HEK293 (cell line): Measurements from ENCODE around the gene MIEF2.

Source experiments
- CTCF ChIA-PET: fragments of 350-600 bp; formaldehyde crosslinking; extraction: SDS; loops from one replicate; lab custom pipeline; 2021; ENCODE audit warnings: antibody characterized with exemption; lab: Yijun Ruan, JAX
- POLR2A ChIA-PET: fragments of 300-600 bp; formaldehyde crosslinking; extraction: SDS; loops from one replicate; lab custom pipeline; 2020; ENCODE audit warnings: antibody characterized with exemption, inconsistent platforms; lab: Yijun Ruan, JAX
- H3K27ac ChIP-seq: fragments of 200-500 bp; sonication (Bioruptor generic); 2 replicates; pipeline ENCODE4 v1.5.1; 2014; ENCODE audit warnings: low read depth, low read length, control low read depth, inconsistent platforms; ENCODE audit errors: extremely low read depth
- H3K36me3 ChIP-seq, 2 experiments: fragments of 200-500 bp in 1 of 2; sonication (Bioruptor generic) in 1 of 2; 1 replicate in 1 of 2; 2 replicates in 1 of 2; pipeline ENCODE4 v1.5.1; 2014 to 2017; ENCODE audit warnings: inconsistent platforms in 2 of 2, low read length in 2 of 2; ENCODE audit not compliant: control insufficient read depth in 2 of 2, insufficient read depth in 1 of 2
- H3K4me1 ChIP-seq: fragments of 200-500 bp; sonication (Bioruptor generic); 2 replicates; pipeline ENCODE4 v1.5.1; 2014; ENCODE audit warnings: mild to moderate bottlenecking, low read length, inconsistent platforms; ENCODE audit not compliant: control insufficient read depth, insufficient read depth
- H3K4me3 ChIP-seq: 2 replicates; pipeline ENCODE4 v1.5.1; 2011; ENCODE audit warnings: low read depth, mild to moderate bottlenecking, control low read depth, low read length, moderate library complexity
- H3K9me3 ChIP-seq: fragments of 200-500 bp; sonication (Bioruptor generic); 2 replicates; pipeline ENCODE4 v1.5.1; 2014; ENCODE audit warnings: low read depth, low read length, inconsistent platforms; ENCODE audit not compliant: control insufficient read depth, insufficient read depth
- HIC1 ChIP-seq: fragments of 450-650 bp; formaldehyde crosslinking; IDR thresholded peaks from 2 replicates; pipeline ENCODE4 v1.5.1; 2016; ENCODE audit warnings: missing biosample characterization, missing genetic modification characterization
- KLF1 ChIP-seq: fragments of 450-650 bp; formaldehyde crosslinking; IDR thresholded peaks from 2 replicates; pipeline ENCODE4 v1.5.1; 2016; ENCODE audit warnings: missing biosample characterization, missing genetic modification characterization
- KLF8 ChIP-seq: fragments of 450-650 bp; formaldehyde crosslinking; IDR thresholded peaks from 2 replicates; pipeline ENCODE4 v1.5.1; 2016; ENCODE audit warnings: missing biosample characterization, missing genetic modification characterization
- PRDM6 ChIP-seq: fragments of 450-650 bp; formaldehyde crosslinking; IDR thresholded peaks from 2 replicates; pipeline ENCODE4 v1.5.1; 2017; ENCODE audit warnings: missing biosample characterization, missing genetic modification characterization
- SP7 ChIP-seq: fragments of 450-650 bp; formaldehyde crosslinking; IDR thresholded peaks from 2 replicates; pipeline ENCODE4 v1.5.1; 2016; ENCODE audit warnings: missing biosample characterization, missing genetic modification characterization
- TRIM28 ChIP-seq: IDR thresholded peaks from 2 replicates; pipeline ENCODE4 v1.6.1; 2011; ENCODE audit warnings: low read length, control low read depth, borderline replicate concordance
- ZNF26 ChIP-seq: fragments of 450-650 bp; formaldehyde crosslinking; IDR thresholded peaks from 2 replicates; pipeline ENCODE4 v1.5.1; 2016; ENCODE audit warnings: missing biosample characterization, missing genetic modification characterization
- ZNF449 ChIP-seq: fragments of 450-650 bp; formaldehyde crosslinking; IDR thresholded peaks from 2 replicates; pipeline ENCODE4 v1.5.1; 2017; ENCODE audit warnings: missing biosample characterization, mild to moderate bottlenecking, missing genetic modification characterization, moderate library complexity
- ZNF623 ChIP-seq: fragments of 450-650 bp; formaldehyde crosslinking; IDR thresholded peaks from 2 replicates; pipeline ENCODE4 v1.5.1; 2016; ENCODE audit warnings: missing biosample characterization, missing genetic modification characterization
- ZNF692 ChIP-seq: fragments of 450-650 bp; formaldehyde crosslinking; IDR thresholded peaks from 2 replicates; pipeline ENCODE4 v1.5.1; 2016; ENCODE audit warnings: missing biosample characterization, missing genetic modification characterization

MIEF2 gene

GRCh38 chr17:18250259-18250658 lies 10.2 kb upstream of the MIEF2 start:
- no peaks in the 10 kb centered on the region for H3K9me3 ChIP-seq
- no peak overlapping the region for H3K4me3 ChIP-seq
- ChIA-PET CTCF (interaction anchor here (1.2 to 1.7 kb wide), 2 partner anchors 10 to 33 kb away, joined by 4 to 5 read pairs; partner anchors contain the start of gene MIEF2), POLR2A (interaction anchor here (3.7 kb wide), 1 partner anchor 10 kb away, joined by 12 read pairs; the partner anchor contains the start of gene MIEF2)
- H3K36me3 ChIP-seq, result peaks cover 9 to 96% of the 10 kb centered on the region in 2 experiments; a peak in 2 of 3 replicates
- H3K4me1 ChIP-seq, result no peaks in the 10 kb centered on the region
- H3K27ac ChIP-seq, result no peak overlapping the region
- TF ChIP-seq KLF8 (tag by site-specific recombination) (0 out of 2 replicates have a peak, but pooled peaks have one; percentile 4), SP7 (peak; percentile 49; the same call in 1 of the 2 replicates), ZNF26 (tag by site-specific recombination) (no peak), KLF1 (tag by site-specific recombination) (no peak)

- Histone ChIP-seq H3K36me3 (peaks cover 9 to 96% of the 10 kb centered on the region in 2 experiments), H3K4me3 (no peak overlapping the region), H3K27ac (no peak overlapping the region), H3K9me3 (no peaks in the 10 kb centered on the region), H3K4me1 (no peaks in the 10 kb centered on the region)
- POLR2A ChIA-PET, result interaction anchor here (3.7 kb wide), 1 partner anchor 9 kb away, joined by 12 read pairs; the partner anchor contains the start of gene MIEF2
- CTCF ChIA-PET, result interaction anchor here (1.7 kb wide), 1 partner anchor 33 kb away, joined by 4 read pairs; no protein-coding TSS in a partner anchor
- TF ChIP-seq HIC1, result peak; percentile 46; the same call in 1 of the 2 replicates
- no peak for TF ChIP-seq ZNF449 (tag by site-specific recombination)
- TF ChIP-seq, all 188 proteins: peak for 1
Observed at GRCh38 chr17:18250708-18251107, 9.8 kb upstream of the MIEF2 start.

GRCh38 chr17:18251204-18251603 lies 9.3 kb upstream of the MIEF2 start:
- Histone ChIP-seq H3K9me3 (no peaks in the 10 kb centered on the region), H3K4me1 (no peaks in the 10 kb centered on the region), H3K36me3 (peaks cover 9 to 96% of the 10 kb centered on the region in 2 experiments)
- CTCF ChIA-PET, result interaction anchor here (1.7 kb wide), 1 partner anchor 34 kb away, joined by 4 read pairs; no protein-coding TSS in a partner anchor
- no peak for TF ChIP-seq PRDM6
- TF ChIP-seq ZNF623 (tag by site-specific recombination), result peak; percentile 81
- TF ChIP-seq, all 188 proteins: peak for 1
- no peak overlapping the region for H3K27ac ChIP-seq
- POLR2A ChIA-PET, result no interaction called here
- H3K4me3 ChIP-seq, result no peak overlapping the region

GRCh38 chr17:18252160-18252559 lies 8.3 kb upstream of the MIEF2 start:
- Histone ChIP-seq H3K27ac (no peak overlapping the region), H3K4me1 (peaks cover 2% of the 10 kb centered on the region), H3K4me3 (no peak overlapping the region), H3K36me3 (peaks cover 9 to 97% of the 10 kb centered on the region in 2 experiments), H3K9me3 (no peaks in the 10 kb centered on the region)
- POLR2A ChIA-PET, result no interaction called here
- CTCF ChIA-PET, result no interaction called here
- TF ChIP-seq TRIM28 (no peak), ZNF692 (tag by site-specific recombination) (peak; percentile 55; the same call in 1 of the 2 replicates)
